Natural killer cell (primary cell): ENCODE results near the gene CEP41. TPM values are rescaled to one million over a fixed set of nuclear protein-coding genes. Genes with fewer than 3 reads are reported as not detected.

Experiments
- ATAC-seq, 3 donors: fragments of 150-1000 bp in 2 of 3; fragments of 200-7000 bp in 1 of 3; cut with Tn5 transposase; 1 replicate in 1 of 3; 2 replicates in 2 of 3; pipeline ENCODE4 v1.10.0; 2021; ENCODE audit warnings: mild to moderate bottlenecking in 2 of 3, moderate library complexity in 2 of 3
- DNase-seq, 2 donors: peaks; one replicate each; pipeline versions ENCODE4 v3.0.0 to v3.0.0-alpha.2; 2013 to 2021; ENCODE audit warnings: mixed read lengths in 1 of 2
- H3K27ac ChIP-seq: one replicate; pipeline ENCODE4 v1.5.1; 2013; ENCODE audit warnings: mild to moderate bottlenecking, low read length
- H3K27me3 ChIP-seq: one replicate; pipeline ENCODE4 v1.6.1; 2013; ENCODE audit warnings: low read length; ENCODE audit not compliant: control insufficient read depth, insufficient read depth
- H3K36me3 ChIP-seq: one replicate; pipeline ENCODE4 v1.6.1; 2013; ENCODE audit warnings: low read length; ENCODE audit not compliant: control insufficient read depth, insufficient read depth
- H3K4me1 ChIP-seq: one replicate; pipeline ENCODE4 v1.6.1; 2013; ENCODE audit warnings: low read length; ENCODE audit not compliant: control insufficient read depth, insufficient read depth
- H3K4me3 ChIP-seq: one replicate; pipeline ENCODE4 v1.5.1; 2013; ENCODE audit warnings: low read length
- H3K9me3 ChIP-seq: one replicate; pipeline ENCODE4 v1.6.1; 2013; ENCODE audit warnings: low read length; ENCODE audit not compliant: control insufficient read depth, insufficient read depth
- H3K27ac Mint-ChIP-seq, 2 donors: one replicate each; pipeline ENCODE4 v1.8.0; 2022; ENCODE audit warnings: mild to moderate bottlenecking in 2 of 2, mixed read lengths in 2 of 2, moderate library complexity in 1 of 2
- H3K27me3 Mint-ChIP-seq, 2 donors: one replicate each; pipeline ENCODE4 v1.8.0; 2022; ENCODE audit warnings: low read depth in 2 of 2, mixed read lengths in 2 of 2
- H3K36me3 Mint-ChIP-seq: one replicate; pipeline ENCODE4 v1.8.0; 2022; ENCODE audit warnings: mixed read lengths
- H3K4me1 Mint-ChIP-seq, 2 donors: one replicate each; pipeline ENCODE4 v1.8.0; 2022; ENCODE audit warnings: mixed read lengths in 2 of 2
- H3K4me3 Mint-ChIP-seq: one replicate; pipeline ENCODE4 v1.8.0; 2022; ENCODE audit warnings: mild to moderate bottlenecking, moderate library complexity, mixed read lengths
- H3K9me3 Mint-ChIP-seq, 2 donors: one replicate each; pipeline ENCODE4 v1.8.0; 2022; ENCODE audit warnings: mixed read lengths in 2 of 2
- WGBS: methylation state at CpG from one replicate; pipeline ENCODE4 v1.1.7; 2013; ENCODE audit warnings: missing lambda C conversion rate; ENCODE audit not compliant: insufficient coverage; 5-methylcytosine and 5-hydroxymethylcytosine counted together
- intact Hi-C: fragments of 100-400 bp; cut with micrococcal nuclease; formaldehyde crosslinking; loops from one replicate; pipeline ENCODE4 v1.14.2; 2022
- total RNA-seq, 4 donors: library from RNA; stranded (reverse); fragments of 120-200 nt in 1 of 4; gene quantifications; one replicate each; pipeline versions ENCODE4 v1.2.3 to v1.2.4, GENCODE V29; 2013 to 2022
- TF ChIP-seq, protein P1 (sequence below): fragments of 200-600 bp; IDR thresholded peaks from one replicate; pipeline ENCODE4 v1.8.0; 2022; ENCODE audit warnings: antibody characterized with exemption

CEP41 gene
- total RNA-seq, 3 donors from 2014 or later (not counting 1 experiment from before 2014, with no cell fraction given), result 8.7 to 14.2 (median 11.2) TPM

DNA sequence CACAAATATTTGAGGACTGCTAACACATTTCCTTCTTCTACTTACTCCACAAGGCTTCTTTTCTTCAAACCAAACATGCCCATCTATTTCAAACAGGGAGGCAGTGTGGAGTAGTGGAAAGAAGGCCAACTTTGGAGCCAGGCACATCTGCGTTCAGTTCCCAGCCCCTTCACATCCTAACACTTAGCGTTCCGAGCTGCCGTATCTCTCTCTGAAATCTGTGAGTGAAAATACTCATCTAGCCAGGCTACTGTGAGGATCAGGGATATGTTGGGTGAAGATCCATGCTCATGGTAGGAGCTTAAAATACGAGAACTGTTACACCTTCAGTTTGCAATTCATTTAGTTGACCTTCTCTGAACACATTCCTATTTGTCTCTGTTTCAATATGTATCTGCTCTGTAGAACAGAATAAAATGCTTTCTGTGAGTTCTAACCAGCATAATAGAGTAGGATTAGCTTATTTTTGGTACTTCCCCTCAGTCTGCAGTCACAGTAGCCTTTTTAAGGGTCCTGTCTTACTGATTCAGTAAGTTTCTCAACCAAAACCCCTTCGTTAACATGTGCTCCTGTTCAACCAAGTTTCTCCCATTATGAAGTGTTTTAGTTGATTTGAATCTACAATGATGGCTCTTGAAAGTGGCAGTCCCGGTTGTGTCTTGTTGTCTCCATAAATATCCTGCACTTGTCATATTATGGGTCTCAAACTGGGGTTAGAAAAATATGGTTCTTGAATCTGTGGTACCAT, 47.8 kb upstream of the CEP41 start:
- WGBS, result 83% methylated on average over 1 of the region's 7 CpGs
- Mint-ChIP-seq H3K4me1 (peaks cover 24 to 43% of the 10 kb centered on the region in 2 donors), H3K36me3 (no peaks in the 10 kb centered on the region), H3K4me3 (peak overlapping the region; percentile 58), H3K27ac (no peak overlapping the region), H3K9me3 (no peaks in the 10 kb centered on the region), H3K27me3 (peaks cover 51 to 70% of the 10 kb centered on the region in 2 donors)
- Histone ChIP-seq H3K4me1 (peaks cover 32% of the 10 kb centered on the region), H3K27ac (no peak overlapping the region), H3K4me3 (no peak overlapping the region), H3K36me3 (no peaks in the 10 kb centered on the region), H3K9me3 (peaks cover 3% of the 10 kb centered on the region), H3K27me3 (peaks cover 14% of the 10 kb centered on the region)
- intact Hi-C loops, result no loop called here
- TF ChIP-seq, protein P1, sequence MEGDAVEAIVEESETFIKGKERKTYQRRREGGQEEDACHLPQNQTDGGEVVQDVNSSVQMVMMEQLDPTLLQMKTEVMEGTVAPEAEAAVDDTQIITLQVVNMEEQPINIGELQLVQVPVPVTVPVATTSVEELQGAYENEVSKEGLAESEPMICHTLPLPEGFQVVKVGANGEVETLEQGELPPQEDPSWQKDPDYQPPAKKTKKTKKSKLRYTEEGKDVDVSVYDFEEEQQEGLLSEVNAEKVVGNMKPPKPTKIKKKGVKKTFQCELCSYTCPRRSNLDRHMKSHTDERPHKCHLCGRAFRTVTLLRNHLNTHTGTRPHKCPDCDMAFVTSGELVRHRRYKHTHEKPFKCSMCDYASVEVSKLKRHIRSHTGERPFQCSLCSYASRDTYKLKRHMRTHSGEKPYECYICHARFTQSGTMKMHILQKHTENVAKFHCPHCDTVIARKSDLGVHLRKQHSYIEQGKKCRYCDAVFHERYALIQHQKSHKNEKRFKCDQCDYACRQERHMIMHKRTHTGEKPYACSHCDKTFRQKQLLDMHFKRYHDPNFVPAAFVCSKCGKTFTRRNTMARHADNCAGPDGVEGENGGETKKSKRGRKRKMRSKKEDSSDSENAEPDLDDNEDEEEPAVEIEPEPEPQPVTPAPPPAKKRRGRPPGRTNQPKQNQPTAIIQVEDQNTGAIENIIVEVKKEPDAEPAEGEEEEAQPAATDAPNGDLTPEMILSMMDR, result no peak
- ATAC-seq (no peak), DNase-seq (no peak)

DNA sequence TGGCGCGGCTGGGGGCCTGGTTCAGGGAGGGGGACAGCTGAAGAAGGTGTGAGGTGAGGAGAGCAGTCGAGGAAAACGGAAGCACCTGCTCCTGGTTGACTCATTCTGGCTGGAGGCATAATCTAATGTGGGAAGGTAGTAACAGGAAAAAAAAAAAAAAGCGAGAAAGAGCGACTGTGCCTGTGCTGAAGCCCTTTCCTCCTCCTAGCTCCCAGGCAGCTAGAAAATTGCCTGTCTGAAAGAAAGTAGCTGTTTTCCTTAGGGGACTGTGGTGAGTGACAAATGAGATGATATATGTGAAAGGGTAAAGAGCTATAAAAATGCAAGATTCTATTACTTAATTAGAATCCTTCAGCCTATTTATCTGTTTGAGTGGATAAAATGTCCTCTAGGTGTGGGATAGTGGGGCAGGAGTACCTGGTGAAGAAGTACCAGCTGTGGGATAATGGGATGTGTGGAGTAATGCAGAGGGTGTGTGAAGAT, 46.2 kb upstream of the CEP41 start:
- Mint-ChIP-seq H3K4me1 (peaks cover 24 to 37% of the 10 kb centered on the region in 2 donors), H3K36me3 (no peaks in the 10 kb centered on the region), H3K27me3 (peaks cover 46 to 60% of the 10 kb centered on the region in 2 donors), H3K9me3 (no peaks in the 10 kb centered on the region), H3K4me3 (peak overlapping the region; percentile 91), H3K27ac (peak overlapping the region in 1 of 2 donors; percentile 70)
- no peak for DNase-seq
- ATAC-seq, result no peak
- peaks cover 4% of the 10 kb centered on the region for H3K27me3 ChIP-seq
- peak overlapping the region; percentile 51 for H3K4me3 ChIP-seq
- H3K9me3 ChIP-seq, result no peaks in the 10 kb centered on the region
- 3% methylated on average over 4 of the region's 6 CpGs for WGBS
- no peaks in the 10 kb centered on the region for H3K36me3 ChIP-seq
- TF ChIP-seq, protein P1, result no peak
- intact Hi-C loops, result no loop called here
- peaks cover 29% of the 10 kb centered on the region for H3K4me1 ChIP-seq
- H3K27ac ChIP-seq, result no peak overlapping the region

DNA sequence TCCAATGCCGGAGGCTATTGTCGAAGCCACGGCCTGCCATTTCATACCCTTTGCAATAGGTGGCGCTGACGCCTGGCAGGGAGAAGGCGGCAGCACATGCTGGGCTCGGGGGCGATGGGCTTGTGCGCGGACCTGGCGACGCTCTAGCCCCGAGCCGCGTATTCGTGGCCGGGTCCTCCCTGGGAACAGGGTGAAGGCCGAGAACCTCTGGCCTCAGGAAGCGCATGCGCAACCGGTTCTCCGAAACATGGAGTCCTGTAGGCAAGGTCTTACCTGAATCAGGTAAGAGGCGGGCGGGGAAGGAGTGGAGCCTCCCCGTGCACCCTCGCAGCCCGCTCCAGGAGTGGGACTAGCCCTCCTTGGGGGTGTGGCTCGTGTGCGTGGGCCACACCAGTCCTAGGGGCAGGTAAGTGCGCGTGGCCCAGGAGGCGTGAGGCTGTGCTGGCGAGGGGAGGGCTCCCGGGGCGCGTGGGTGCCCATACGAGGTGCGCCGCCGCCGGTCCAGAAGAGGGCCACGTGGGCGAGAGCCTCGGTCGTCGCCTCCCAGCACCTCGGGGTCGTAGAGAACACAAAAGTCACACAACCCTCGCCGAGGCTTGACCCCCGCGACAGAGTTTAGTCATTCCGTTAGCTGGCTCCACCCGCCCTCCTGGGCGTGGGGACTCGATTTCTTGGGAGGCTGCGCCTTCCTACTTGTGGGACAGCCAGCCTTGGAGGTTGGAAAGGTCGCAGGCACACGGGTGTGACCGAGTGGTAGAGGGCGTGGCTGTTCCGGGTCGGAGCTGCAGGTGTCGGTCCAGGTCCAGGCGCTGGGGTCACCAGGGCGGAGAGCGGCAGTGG, 45.5 kb upstream of the CEP41 start:
- Mint-ChIP-seq H3K4me3 (peak overlapping the region; percentile 91), H3K4me1 (peaks cover 24 to 32% of the 10 kb centered on the region in 2 donors), H3K9me3 (no peaks in the 10 kb centered on the region), H3K27me3 (peaks cover 47 to 60% of the 10 kb centered on the region in 2 donors), H3K27ac (peak overlapping the region in 1 of 2 donors; percentile 70), H3K36me3 (no peaks in the 10 kb centered on the region)
- DNase-seq (peak in 1 of 2 donors; percentile 78), ATAC-seq (peak; percentile 76 to 91 (median 89))
- Histone ChIP-seq H3K27me3 (peaks cover 4% of the 10 kb centered on the region), H3K36me3 (no peaks in the 10 kb centered on the region), H3K4me1 (peaks cover 24% of the 10 kb centered on the region), H3K27ac (no peak overlapping the region), H3K9me3 (no peaks in the 10 kb centered on the region), H3K4me3 (peak overlapping the region; percentile 51)
- 2% methylated on average over 67 of the region's 67 CpGs for WGBS
- intact Hi-C loops, result no loop called here
- TF ChIP-seq, protein P1, result peak; percentile 73
